Astrocyte of the spinal cord (primary cell): ENCODE results near the gene CR1.

Experiments used
- DNase-seq: peaks from one replicate; pipeline ENCODE4 v3.0.0; 2011; ENCODE audit warnings: low read depth, low spot score
- H3K4me3 ChIP-seq: 2 replicates; pipeline ENCODE4 v1.5.1; 2011; ENCODE audit warnings: low read depth, mild to moderate bottlenecking, low read length, moderate library complexity
- CTCF ChIP-seq: IDR thresholded peaks from 2 replicates; pipeline ENCODE4 v1.5.1; 2012; ENCODE audit warnings: low read depth, mild to moderate bottlenecking, low read length, inconsistent platforms
- in situ Hi-C: cut with HindIII; loops from 2 replicates; pipeline ENCODE4 v1.10.0; 2017; ENCODE audit warnings: low sequenced_read_pairs

The CR1 gene

GRCh38 chr1:207461649-207462048 is 34.3 kb upstream of the CR1 start:
- DNase-seq, result no peak
- in situ Hi-C loops, result no loop called here
- TF ChIP-seq CTCF, result no peak
- no peak overlapping the region for H3K4me3 ChIP-seq

DNA sequence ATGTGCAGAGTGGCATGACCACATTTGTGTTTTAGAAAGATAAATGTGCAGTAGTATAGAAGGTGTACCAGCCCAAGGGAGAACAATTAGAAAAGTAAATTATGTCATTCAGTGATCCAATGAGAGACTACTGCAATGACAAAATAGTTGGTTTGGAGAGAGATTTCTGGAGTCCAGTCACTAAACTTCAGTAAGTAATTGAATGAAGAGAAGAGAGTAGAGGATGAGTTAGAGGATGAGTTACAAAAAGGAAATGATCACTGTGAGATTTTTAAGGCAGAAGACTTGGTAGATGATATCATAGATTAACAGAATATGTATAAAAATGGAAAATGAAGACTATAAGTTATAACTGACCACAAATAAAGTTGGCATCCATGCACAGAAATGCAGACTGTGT is 33.4 kb upstream of the CR1 start:
- in situ Hi-C loops, result no loop called here
- TF ChIP-seq CTCF, result no peak
- H3K4me3 ChIP-seq, result no peak overlapping the region
- DNase-seq, result no peak

DNA sequence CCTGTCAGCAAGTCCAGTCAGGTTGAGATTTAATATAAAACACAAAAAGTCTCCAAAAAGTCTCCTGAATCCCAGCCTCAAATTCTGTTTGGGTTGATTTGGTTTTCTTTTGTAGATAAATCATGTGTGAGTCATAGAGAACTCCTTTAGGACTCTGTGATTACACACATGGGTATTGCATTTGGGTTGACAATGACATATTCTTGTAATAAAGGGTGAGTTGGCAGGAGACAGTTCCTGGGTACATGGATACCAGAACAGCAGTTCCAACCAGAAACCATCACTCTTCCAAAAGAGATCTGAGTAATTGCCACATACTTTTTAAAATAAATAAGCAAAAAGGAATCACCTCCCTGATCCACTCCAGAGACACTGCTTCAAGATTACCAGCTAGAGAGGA is 32.9 kb upstream of the CR1 start:
- in situ Hi-C loops, result no loop called here
- no peak for TF ChIP-seq CTCF
- DNase-seq, result no peak

GRCh38 chr1:207463571-207463970 is 32.4 kb upstream of the CR1 start:
- no peak for TF ChIP-seq CTCF
- in situ Hi-C loops, result no loop called here
- no peak overlapping the region for H3K4me3 ChIP-seq
- no peak for DNase-seq

More for the DNA sequence above, 32.9 kb upstream of the CR1 start:
- H3K4me3 ChIP-seq, result no peak overlapping the region

DNA sequence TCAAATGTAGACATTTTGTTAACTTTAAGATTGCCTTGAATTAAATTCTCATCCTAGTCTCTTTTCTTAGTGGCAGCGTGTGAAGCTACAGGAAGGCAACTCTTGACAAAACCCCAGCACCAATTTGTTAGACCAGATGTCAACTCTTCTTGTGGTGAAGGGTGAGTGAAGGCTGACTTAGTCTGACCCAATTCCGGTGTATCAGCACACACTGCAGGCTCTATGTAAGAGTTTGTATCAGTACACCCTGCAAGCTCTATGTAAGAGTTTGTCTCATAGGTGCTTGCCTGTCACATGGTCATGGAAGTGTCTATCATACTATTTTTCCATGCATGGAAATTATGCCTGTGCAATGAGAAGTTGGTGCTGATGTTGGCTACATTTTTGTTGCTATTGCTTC is 25.0 kb upstream of the CR1 start:
- no peak for DNase-seq
- no peak overlapping the region for H3K4me3 ChIP-seq
- in situ Hi-C loops, result no loop called here
- TF ChIP-seq CTCF, result no peak

DNA sequence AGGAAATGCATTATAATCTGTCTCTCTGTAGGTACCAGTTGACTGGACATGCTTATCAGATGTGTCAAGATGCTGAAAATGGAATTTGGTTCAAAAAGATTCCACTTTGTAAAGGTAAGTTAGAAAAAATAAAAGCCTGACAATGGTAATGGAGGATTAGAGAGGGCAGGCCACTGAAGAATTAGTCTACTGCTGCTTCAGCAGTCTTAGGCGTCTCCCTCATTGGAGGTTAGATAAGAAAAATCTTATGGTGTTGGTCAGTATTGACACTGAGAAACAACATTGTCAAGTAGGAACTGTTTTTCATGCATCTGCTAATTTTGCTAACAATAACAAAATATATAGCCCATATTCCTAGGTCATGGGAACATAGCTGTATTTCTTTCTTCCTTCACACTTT is 21.7 kb upstream of the CR1 start:
- no peak overlapping the region for H3K4me3 ChIP-seq
- DNase-seq, result no peak
- in situ Hi-C loops, result no loop called here
- TF ChIP-seq CTCF, result no peak

DNA sequence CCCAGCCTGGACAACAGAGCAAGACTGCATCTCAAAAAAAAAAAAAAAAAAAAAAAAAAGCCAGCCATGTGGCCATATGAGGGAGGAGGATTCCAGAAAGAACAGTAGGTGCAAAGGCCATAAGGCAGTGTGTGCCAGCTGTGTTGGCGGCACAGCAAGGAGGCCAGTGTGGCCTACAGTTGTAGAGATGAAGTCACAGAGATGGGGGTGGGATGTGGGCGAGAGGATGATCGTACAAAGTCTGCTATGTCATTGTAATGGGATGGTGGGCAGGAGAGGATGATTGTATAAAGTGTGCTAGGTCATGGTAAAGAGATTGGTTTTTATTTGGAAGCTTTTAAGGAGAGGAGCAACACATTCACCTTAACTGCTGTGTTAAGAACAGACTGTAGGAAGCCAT is 9.8 kb upstream of the CR1 start:
- no peak overlapping the region for H3K4me3 ChIP-seq
- no peak for DNase-seq
- TF ChIP-seq CTCF, result no peak
- in situ Hi-C loops, result no loop called here
